ENCODE results near the gene TM7SF2.

DNA sequence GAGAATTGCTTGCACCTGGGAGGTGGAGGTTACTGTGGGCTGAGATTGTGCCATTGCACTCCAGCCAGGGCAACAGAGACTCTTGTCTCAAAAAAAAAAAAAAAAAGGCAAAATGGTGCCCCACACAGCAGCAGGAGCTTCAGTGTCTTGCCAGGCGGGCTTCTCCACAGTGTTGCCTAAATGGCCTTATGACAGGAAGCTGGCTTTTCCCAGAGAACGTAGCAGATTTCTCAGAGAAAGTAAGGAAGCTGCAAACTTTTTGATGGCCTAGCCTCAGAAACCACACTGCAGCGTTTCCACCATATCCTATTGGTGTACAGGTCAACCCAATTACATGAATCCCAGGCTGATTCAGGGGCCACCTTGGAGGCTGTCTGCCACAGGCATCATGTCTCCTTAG is 45.7 kb downstream of the TM7SF2 start:
- TF ChIP-seq, protein P1, sequence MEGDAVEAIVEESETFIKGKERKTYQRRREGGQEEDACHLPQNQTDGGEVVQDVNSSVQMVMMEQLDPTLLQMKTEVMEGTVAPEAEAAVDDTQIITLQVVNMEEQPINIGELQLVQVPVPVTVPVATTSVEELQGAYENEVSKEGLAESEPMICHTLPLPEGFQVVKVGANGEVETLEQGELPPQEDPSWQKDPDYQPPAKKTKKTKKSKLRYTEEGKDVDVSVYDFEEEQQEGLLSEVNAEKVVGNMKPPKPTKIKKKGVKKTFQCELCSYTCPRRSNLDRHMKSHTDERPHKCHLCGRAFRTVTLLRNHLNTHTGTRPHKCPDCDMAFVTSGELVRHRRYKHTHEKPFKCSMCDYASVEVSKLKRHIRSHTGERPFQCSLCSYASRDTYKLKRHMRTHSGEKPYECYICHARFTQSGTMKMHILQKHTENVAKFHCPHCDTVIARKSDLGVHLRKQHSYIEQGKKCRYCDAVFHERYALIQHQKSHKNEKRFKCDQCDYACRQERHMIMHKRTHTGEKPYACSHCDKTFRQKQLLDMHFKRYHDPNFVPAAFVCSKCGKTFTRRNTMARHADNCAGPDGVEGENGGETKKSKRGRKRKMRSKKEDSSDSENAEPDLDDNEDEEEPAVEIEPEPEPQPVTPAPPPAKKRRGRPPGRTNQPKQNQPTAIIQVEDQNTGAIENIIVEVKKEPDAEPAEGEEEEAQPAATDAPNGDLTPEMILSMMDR (IDR thresholded peaks at IDR 0.05): no peak
- TF ChIP-seq POLR2A (IDR thresholded peaks at IDR 0.05): no peak
